Measurements from ENCODE around the gene PHTF2. TPM values are rescaled to one million over a fixed set of nuclear protein-coding genes. Genes with fewer than 3 reads are reported as not detected.

Gene PHTF2
- total and polyA plus RNA-seq, 2 of the 4 experiments (the other 2 are of a cell fraction): 28.3 to 69.9 TPM

- intact Hi-C loops (cut with micrococcal nuclease): no loop called here
These were observed 60.8 kb downstream of the PHTF2 start for GRCh38 chr7:77859343-77859742.

More at GRCh38 chr7:77859343-77859742, 60.8 kb downstream of the PHTF2 start:
- no peak overlapping the region for H3K4me2 ChIP-seq (ENCODE audit: low read depth, low read length)
- H4K8ac ChIP-seq (ENCODE audit: low read depth in 2 of 2, low read length in 2 of 2): no peak overlapping the region
- in situ Hi-C loops (cut with MboI; ENCODE audit: low sequenced_read_pairs): no loop called here
- H3K27ac ChIP-seq (ENCODE audit: insufficient read depth, low read length): no peak overlapping the region
- no peak overlapping the region for H3K4me3 ChIP-seq (ENCODE audit: insufficient read depth, low read depth, low read length)
- H4K5ac ChIP-seq (ENCODE audit: low read depth, low read length): no peak overlapping the region
- no peak overlapping the region for H2BK5ac ChIP-seq (ENCODE audit: low read depth, low read length, poor library complexity, severe bottlenecking)
- no peak overlapping the region for H2AFZ ChIP-seq (replicated peaks; ENCODE audit: low read length, poor library complexity)
- no peak overlapping the region for H2AK9ac ChIP-seq (replicated peaks; ENCODE audit: low read depth, low read length, poor library complexity)
- no peak for ATAC-seq (ENCODE audit: low read depth)
- H2BK15ac ChIP-seq (ENCODE audit: low read depth, low read length): no peak overlapping the region
- no TSS peak for BruUV-seq (replicated peaks)
- no peaks in the 10 kb centered on the region for H3K27me3 ChIP-seq (ENCODE audit: control insufficient read depth, insufficient read depth, low read length)
- ChIA-PET CTCF (no interaction called here), POLR2A (ENCODE audit: unreplicated experiment) (no interaction called here)
- no peak overlapping the region for H3K4ac ChIP-seq (ENCODE audit: low read depth, low read length)
- H3K79me1 ChIP-seq (ENCODE audit: low read depth in 1 of 2, low read length in 2 of 2): peaks cover 29 to 35% of the 10 kb centered on the region in 2 experiments
- no peak overlapping the region for H3K56ac ChIP-seq (ENCODE audit: extremely low read depth, insufficient read depth, low read length)
- no peak for DNase-seq
- TF ChIP-seq BHLHE40 (IDR thresholded peaks at IDR 0.05; ENCODE audit: low read depth, low read length) (no peak), CEBPB (IDR thresholded peaks at IDR 0.05; ENCODE audit: low read depth, low read length) (no peak), RCOR1 (IDR thresholded peaks at IDR 0.05; ENCODE audit: insufficient replicate concordance, low read length) (no peak), RFX5 (IDR thresholded peaks at IDR 0.05; ENCODE audit: low read depth, low read length) (no peak), POLR2A (IDR thresholded peaks at IDR 0.05; ENCODE audit: low read depth, low read length) (no peak), CHD1 (IDR thresholded peaks at IDR 0.05; ENCODE audit: low read depth, low read length) (no peak), MAZ (IDR thresholded peaks at IDR 0.05; ENCODE audit: borderline replicate concordance, low read depth, low read length) (no peak), NFE2L2 (IDR thresholded peaks at IDR 0.05; ENCODE audit: low read depth, low read length) (no peak), ELK1 (IDR thresholded peaks at IDR 0.05; ENCODE audit: borderline replicate concordance, low read depth, low read length) (no peak), MXI1 (IDR thresholded peaks at IDR 0.05; ENCODE audit: borderline replicate concordance, low read depth, low read length) (no peak), RAD21 (IDR thresholded peaks at IDR 0.05; ENCODE audit: low read length) (no peak), MAFK (IDR thresholded peaks at IDR 0.05; ENCODE audit: low read depth, low read length) (no peak), SMC3 (IDR thresholded peaks at IDR 0.05; ENCODE audit: low read depth, low read length) (no peak)
- TF ChIP-seq, protein P1, sequence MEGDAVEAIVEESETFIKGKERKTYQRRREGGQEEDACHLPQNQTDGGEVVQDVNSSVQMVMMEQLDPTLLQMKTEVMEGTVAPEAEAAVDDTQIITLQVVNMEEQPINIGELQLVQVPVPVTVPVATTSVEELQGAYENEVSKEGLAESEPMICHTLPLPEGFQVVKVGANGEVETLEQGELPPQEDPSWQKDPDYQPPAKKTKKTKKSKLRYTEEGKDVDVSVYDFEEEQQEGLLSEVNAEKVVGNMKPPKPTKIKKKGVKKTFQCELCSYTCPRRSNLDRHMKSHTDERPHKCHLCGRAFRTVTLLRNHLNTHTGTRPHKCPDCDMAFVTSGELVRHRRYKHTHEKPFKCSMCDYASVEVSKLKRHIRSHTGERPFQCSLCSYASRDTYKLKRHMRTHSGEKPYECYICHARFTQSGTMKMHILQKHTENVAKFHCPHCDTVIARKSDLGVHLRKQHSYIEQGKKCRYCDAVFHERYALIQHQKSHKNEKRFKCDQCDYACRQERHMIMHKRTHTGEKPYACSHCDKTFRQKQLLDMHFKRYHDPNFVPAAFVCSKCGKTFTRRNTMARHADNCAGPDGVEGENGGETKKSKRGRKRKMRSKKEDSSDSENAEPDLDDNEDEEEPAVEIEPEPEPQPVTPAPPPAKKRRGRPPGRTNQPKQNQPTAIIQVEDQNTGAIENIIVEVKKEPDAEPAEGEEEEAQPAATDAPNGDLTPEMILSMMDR (conservative IDR thresholded peaks at IDR 0.05; ENCODE audit: low read depth, low read length): no peak
- H3K9ac ChIP-seq (ENCODE audit: low read depth, low read length): no peak overlapping the region
- H3K4me1 ChIP-seq (ENCODE audit: control insufficient read depth, insufficient read depth, low read length): peaks cover 4% of the 10 kb centered on the region
- H3K23ac ChIP-seq (ENCODE audit: low read depth, low read length): no peak overlapping the region
- H3K18ac ChIP-seq (ENCODE audit: low read depth, low read length): no peak overlapping the region
- H3K9me3 ChIP-seq (ENCODE audit: control insufficient read depth, insufficient read depth, low read length): peaks cover 6% of the 10 kb centered on the region; the same call in 1 of the 2 replicates
- no peak overlapping the region for H3K14ac ChIP-seq (replicated peaks; ENCODE audit: low read depth, low read length)
- dilution Hi-C loops (cut with HindIII; ENCODE audit: low sequenced_read_pairs, unreplicated experiment): no loop called here
- WGBS, 2 experiments (ENCODE audit: extremely low coverage in 2 of 2, insufficient read length in 1 of 2): no CpG with 5 or more reads among the region's 7 CpGs
- no peak overlapping the region for H2BK20ac ChIP-seq (ENCODE audit: low read depth, low read length)
- no peak overlapping the region for H2BK120ac ChIP-seq (ENCODE audit: low read depth, low read length)
- H3K36me3 ChIP-seq (ENCODE audit: control insufficient read depth, insufficient read depth, low read length): peaks cover 5% of the 10 kb centered on the region
- H4K20me1 ChIP-seq (ENCODE audit: insufficient read depth, low read length): no peaks in the 10 kb centered on the region
- no peak overlapping the region for H2AK5ac ChIP-seq (ENCODE audit: low read depth, low read length)
- H4K91ac ChIP-seq (ENCODE audit: insufficient read depth, low read depth, low read length): no peak overlapping the region
- H3K9me1 ChIP-seq (ENCODE audit: insufficient read depth, low read length): no peaks in the 10 kb centered on the region

Data from IMR-90 (cell line).